ENCODE results near the gene CSAD.
A peak's percentile ranks its signal among the peaks of the same experiment; 100 is the strongest.
"Not testable (repeated sequence)": the region's sequence is repeated elsewhere in the genome, so short reads cannot be mapped to it uniquely, and the experiment has no call there.

Gene CSAD

DNA sequence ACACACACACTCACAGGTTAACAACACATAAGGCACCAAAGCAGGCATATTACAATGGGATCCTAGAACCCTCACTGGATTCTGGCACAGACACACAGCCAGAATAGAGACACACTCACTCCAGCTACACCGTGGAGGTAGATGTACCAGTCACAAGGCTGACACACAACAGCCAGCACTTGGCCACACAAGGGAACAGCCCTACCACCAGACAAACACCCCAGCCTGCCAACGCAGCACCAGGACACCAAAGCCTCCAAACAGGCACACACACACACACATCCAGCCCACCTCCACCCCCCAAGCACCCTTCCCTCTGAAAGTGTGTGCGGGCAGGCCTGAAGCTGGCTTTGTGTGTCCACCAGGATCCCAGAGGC lies 37.2 kb upstream of the CSAD start:
- no peak for DNase-seq

DNA sequence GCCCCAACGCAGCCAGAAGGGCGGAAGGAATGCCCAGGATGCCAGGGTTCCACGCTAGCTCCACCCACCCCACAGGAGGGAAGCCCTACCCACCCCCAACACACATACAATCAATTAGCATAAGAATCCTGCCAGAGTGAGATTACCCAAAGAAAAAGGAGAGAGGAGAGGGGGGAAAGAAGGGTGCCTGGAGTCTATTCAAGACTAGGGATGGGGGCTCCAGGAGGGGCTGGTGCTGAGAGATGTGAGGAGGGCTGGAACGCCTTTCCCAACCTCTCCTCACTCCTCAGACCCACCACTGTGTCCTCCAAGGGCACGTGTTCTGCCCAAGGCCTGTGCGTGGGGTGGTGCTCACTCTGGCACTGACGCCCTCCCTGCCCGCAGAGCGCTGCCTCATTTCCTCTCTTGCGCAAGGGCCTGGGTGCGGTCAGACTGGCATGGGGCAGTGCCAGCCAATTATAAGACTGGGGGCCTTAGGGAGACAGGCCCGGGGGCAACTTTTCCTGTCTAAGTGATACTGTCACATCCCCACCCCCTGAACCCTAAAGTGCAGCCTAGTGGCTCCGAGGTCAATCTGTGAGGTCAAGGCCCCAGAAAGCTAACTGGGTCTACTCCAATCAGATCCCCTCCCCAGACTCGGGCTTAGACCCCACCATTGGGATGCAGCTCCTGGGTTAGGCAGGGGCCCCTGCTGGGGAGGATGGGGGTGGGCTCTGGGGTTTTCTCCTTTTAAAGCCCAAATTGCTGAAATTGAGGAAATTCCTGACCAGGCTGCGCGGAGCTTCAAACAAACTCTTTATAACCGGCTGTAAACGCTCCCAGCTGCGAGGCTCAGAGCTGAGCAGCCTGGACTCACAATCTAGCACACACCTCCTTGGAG lies 36.6 kb upstream of the CSAD start:
- no peak for DNase-seq

DNA sequence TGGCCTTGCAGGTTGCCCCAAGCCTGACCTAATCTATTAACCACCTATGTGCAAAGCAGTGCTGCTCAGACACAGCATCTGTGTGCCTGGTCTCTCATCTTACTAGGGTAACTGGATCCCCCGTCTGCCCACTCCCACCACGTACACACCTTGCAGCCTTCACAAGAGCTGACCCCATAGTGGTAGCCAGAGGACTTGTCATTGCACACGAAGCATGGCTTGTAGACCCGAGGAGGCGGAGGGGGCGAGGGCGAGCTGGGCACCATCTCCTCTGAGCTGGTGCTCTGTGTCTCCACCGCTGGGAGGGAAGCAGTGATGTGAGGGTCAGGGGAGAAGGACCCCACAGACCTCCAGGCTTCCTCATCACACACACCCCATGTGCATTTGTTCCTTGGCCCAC lies 34.8 kb upstream of the CSAD start:
- DNase-seq = no peak

DNA sequence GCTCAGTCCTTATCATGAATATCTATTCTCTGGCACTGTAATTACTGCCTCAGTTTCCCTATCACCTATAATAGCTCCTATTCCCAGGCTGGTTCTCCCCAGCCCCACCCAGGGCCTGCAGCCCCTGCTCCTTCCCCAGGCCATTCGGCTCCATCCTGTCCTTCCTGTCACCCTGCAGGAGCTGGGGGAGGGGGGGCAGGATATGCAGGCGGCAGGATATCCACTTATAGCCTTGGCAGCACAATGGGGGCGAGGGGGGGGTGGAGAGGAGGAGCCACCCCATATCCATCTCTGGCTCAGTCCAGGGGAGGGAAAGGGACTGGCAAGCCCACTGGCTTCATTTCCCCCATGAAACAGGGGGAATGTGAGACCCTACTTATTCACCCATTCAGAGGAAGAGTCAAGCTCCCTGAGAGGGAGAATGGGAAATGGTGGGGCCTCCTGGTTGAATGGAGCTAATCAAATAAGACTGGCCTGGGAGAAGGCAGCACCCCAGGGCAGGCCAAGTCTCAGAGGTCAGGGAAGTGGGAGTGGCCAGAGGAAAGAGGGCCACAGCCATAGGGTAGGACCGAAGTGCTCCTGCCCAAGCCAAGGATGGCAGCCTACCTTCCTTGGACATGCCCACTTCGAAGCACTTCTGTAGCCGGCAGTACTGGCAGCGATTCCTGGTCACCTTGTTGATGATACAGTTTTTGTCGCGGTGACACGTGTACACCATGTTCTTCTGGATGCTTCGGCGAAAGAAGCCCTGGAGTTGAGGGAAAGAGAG lies 34.1 kb upstream of the CSAD start:
- DNase-seq = no peak

DNA sequence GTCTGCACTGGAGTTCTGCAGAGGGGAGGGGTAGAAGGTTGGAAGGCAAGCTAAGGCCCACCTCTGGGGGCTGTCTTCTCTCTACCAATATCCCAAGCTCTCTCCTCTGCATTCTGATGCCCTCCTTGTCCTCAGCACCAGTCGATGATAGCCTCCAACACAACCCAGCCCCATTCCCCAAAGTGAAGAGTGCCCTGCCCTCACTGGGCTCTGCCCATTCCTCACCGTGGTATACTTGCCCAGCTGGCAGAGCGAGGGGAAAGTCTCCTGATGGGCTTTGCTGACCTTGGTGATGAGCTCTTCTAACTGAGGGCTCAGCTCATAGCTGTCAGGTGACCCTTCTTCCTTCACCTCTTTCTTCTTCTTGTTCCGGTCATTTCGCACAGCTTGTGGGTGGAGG lies 33.5 kb upstream of the CSAD start:
- DNase-seq = no peak

DNA sequence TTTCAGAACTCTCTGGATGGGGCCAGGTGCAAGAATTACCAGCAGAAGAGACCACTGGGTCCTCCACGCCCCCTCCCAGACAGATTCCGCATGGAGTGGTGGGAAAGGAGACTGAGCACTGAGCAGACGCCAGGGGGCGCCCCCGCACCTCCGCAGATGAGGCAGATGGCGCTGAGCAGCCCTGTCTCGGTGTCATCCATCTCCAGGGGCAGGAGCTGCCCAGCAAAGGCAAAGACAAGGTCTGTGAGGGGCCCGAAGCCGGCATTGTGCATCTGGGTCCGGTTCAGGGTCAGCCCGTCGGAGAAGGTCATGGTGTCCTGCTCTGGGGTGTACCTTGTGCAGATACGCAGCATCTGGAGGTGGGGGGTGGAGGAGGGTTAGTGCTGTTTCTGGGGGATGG lies 32.6 kb upstream of the CSAD start:
- DNase-seq = peak; percentile 59 to 86 (median 77)

DNA sequence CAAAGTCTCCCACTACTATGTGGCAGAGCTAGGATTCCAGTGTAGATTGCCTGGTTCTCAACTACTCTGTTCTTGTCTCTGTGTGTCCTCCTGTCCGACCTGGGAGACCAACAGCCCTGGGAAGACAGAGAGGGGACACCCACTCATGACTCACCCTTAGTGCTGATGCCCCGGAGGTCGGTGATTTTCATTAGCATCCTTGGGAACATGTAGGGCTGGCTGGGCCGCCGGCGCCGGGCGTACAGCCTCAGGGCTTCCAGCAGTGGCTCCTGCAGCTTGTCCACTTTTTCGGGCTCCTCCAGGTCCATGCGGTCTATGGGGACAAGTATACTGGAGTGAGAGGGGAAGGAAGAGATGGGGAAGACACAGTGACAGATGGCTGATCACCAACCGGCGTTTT lies 32.2 kb upstream of the CSAD start:
- no peak for DNase-seq

DNA sequence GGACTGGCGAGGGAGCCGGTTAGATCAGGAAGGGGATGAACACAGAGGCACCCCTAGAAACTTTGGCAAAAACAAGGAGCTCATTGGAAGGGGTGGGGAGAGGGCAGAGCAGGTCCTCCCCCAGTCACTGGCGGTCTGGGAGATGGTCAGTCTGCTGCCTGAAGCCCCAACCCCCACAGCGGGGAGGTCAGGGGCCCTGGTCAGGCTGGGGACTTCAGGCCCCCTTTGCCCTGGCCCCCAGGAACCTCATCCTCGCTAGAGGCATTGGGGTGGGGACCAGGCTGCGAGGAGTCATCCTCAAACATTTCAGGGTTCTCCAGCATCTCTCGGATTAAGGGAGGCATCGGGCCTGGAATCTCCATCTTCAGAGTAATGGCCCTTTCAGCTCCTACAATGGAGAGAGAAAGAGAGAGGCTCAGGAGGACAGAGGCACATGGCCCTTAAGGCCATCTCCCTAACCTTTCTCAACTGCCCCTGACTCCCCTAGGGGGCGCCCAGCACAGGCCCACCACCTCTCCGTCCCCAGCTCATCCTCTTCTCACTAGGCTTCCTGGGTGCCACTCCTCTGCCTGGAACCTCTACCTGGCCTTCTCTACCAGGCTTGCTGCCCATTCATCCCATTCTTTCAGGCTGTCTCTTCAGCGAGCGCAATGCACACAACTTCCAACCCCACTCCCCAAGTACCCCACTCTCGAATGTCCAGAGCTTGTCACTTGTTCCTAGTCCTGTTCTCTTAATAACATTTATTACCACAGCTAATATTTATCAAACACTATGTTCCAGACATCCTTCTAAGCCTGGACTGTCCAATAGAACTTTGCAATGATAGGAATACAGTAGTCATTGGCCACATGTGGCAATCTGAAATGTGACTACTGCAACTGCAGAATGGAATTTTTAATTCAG lies 31.0 kb upstream of the CSAD start:
- DNase-seq = no peak

DNA sequence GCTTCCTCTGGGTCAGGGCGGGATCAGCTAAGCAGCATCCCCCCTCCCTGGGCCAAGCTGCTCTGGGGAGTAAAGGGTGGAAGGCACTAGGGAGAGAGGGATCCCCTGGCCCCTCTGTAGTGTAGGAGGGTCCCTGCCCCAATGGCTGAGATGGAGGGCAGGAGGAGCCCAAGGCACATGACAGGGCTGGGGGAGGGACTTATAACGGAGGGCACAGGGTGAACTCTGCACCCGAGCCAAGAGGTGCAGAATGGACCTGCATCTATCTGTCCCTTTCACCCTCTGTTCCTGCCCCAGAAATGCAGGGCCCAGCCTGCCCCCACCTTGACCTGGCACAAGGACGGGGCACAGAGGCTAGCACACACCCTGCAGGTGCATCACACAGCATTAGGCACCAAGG lies 30.1 kb upstream of the CSAD start:
- DNase-seq = no peak

DNA sequence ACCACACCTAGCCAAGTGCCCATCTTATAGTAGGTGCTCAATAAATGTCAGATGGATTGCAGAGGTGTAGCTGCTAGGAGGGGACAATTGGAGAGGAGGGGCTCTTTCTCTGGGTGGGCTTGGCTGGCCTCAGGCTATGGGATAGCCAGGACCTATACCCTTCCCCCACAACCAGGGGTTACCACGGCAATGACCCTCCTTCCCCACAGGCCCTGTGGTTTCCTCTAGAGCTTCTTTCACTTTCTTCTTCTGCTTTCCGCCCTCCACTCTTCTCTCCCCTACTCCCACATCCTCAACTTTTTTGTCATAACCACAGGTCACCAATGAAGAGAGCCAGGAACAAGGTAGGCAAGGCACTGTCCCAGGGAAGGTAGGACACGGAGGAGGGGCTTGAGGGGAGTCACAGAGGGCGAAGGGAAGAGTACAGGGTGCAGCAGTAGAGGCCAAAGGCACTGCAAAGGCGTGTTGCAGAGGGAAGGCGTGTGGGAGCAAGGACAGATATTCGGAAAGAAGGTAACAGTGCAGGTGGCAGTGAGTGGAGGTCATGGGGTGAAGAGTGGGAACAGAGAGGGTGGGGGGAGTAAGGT lies 28.2 kb upstream of the CSAD start:
- DNase-seq = peak in 1 of 6 experiments; percentile 14

DNA sequence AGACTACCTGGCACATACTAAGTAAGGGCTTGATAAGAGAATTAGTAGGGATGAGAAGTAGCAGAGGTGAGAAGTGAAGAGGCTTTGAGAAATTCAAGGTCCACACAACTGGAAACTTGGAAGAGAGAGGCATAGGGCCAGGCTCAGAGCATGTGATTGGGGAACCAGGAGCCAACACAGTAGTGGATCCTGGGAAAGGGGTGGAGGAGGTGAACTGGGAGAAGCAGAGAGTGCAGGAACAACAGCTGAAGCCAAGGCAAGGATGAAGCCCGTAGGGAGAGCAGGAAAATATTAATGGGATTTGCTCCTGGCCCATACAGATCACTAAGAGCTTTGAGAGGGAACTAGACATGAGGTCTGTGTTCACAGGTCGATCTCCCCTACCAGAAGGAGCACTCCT lies 27.7 kb upstream of the CSAD start:
- no peak for DNase-seq

DNA sequence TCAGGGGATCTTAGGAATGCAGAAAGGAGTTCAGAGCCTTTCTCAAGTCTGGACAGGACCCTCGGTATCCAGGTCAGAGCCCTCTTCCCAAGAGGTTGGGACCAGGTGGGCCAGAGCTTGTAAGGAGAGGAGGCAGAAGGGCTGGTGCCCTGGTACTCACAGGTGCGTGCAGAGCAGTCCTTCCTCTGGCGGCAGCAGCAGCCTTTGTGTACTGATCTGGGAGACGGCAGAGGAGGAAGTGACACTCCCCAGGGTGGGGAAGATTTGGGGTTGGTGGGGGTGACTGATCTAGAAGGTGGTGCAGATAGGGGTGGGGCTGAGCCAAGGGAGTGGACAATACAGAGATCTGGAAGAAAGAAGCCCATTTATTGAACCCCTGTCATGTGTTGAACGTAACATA lies 26.3 kb upstream of the CSAD start, which contains the start of gene ITGB7:
Gene ITGB7 (minus strand): TSS at position 210 of the 400 bp plus-strand sequence. CDS start 6,808 bp downstream, outside the sequence.
- DNase-seq = peak; percentile 47 to 61 (median 57)

DNA sequence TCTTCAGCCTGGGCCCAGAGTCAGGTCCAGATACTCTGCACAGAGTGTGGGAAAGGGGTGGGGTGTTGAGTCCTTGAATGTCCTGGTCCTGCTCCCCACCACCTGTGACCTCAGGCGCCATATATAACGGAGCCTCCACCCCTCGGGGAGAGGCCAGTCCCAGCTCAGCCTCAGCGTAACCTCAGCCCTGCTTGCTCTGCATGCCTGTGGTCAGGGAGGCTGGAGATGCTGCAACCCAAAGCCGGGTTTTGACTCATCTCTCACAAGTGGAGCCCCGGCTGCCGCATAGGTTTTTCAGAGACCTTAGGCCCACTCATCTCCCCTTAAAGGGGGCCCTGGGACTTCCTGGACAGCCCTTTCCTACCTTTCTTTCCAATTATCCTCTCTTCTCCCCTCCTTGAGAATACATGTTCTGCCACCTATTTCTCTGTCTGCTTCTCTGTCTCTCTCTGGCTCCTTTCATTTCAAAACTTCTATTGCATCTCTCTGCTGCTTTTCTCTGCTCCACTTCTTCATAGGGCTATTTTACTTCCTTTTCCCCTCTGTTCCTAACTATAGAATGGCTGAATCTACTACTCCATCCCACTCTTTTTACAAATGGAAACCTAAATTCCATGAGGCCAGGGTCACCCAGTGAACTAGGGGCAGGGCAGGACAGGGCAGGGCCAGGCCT lies 25.2 kb upstream of the CSAD start:
- no peak for DNase-seq

DNA sequence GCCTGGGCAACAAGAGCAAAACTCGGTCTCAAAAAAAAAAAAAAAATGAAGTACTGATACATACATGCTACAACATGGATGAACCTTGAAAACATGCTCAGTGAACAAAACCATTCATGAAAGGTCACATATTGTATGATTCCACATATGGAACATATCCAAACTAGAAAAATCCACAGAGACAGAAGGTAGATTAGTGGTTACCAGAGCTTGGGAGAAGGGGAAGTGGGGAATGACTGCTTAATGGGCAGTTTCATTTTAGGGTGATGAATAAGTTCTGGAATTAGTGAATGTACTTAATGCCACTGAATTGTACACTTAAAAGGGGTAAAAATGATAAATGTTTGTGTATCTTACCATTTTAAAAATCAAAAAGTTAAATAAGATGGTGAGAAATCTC lies 23.6 kb upstream of the CSAD start:
- no peak for DNase-seq

DNA sequence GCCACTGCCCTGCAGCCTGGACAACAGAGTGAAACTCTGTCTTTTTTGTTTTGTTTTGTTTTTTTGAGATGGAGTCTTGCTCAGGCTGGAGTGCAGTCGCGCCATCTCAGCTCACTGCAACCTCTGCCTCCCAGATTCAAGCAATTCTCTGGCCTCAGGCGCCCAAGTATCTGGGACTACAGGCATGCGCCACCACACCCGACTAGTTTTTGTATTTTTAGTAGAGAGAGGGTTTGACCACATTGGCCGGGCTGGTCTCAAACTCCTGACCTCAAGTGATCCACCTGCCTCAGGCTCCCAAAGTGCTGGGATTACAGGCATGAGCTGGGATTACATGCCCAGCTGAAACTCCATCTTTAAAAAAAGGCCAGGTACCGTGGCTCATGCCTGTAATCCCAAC lies 21.6 kb upstream of the CSAD start:
- not testable (repeated sequence) for DNase-seq

DNA sequence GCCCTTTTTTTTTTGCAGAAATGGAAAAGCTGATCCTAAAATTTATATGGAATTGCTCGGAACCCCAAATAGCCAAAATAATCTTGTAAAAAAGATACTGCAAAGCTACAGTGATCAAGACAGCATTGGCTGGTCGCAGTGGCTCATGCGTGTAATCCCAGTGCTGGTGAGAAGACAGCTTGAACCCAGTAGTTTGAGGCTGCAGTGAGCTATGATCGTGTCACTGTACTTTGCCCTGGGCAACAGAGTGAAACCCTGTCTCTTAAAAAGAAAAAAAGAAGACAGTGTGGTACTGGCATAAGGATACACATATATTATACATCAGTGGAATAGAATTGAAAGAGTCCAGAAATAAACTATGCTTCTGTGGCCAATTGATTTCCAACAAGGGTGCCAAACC lies 20.9 kb upstream of the CSAD start:
- no peak for DNase-seq

DNA sequence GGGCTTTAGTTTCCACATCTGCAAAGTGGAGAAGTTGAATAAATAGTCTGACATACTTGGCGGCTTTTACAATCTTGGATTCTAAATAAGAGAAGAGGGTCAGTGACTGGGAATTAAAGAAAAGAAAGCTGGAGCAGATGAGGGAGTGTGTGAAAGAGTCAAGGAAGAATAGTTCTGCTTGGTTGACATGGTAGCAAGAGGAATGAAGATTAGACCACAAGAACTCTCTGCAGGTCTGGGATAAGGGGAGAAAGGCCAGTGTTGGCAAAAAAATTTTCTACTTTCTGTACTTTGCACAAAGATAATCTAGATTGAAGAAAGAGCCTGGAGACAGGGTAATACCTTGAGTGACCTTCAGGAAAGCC lies 20.4 kb upstream of the CSAD start:
- DNase-seq = peak in 1 of 6 experiments; percentile 36

DNA sequence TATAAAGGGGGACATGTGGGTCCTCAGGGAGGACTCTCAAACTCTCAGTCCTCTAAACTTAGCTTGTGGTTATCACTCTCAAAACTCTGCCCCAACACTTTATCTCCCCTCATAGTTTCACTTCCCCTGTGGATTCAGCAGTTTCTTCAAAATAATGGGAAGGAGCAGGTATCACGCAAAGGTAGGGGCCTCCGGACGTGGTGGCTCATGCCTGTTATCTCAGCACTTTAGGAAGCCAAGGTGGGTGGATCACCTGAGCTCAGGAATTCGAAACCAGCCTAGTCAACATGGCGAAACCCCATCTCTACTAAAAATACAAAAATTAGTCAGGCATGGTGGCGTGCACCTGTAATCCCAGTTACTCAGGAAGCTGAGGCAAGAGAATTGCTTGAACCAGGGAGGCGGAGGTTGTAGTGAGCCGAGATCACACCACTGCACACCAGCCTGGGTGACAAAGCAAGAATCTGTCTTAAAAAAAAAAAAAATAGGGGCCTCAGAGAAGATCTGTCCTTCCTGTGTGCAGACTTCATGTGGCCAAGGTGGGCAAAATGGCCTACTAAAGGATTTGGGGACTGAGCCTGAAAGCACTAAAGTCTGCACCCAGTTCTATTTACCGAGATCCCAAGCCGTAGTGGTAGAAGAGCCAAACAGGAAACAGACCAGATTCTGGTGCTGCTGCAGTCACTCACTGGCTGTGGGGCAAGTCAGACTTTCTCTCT lies 19.9 kb upstream of the CSAD start:
- peak in 3 of 6 experiments; percentile 17 to 60 (median 35) for DNase-seq

DNA sequence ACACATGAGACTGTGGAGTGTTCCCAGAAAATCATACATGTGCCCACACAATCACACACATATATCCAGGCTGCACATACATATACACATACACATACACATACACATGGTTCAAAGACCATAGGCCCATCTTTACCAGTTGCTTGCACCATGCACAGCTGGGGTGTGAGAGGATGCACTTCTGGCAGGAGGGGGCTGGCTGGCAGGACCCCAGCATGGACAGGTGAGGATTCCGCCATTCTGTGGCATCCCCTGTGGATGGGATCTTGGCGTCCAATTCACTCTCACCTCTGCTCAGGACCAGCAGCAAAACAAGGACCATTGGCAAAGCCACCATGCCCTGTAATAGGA lies 19.4 kb upstream of the CSAD start:
- no peak for DNase-seq

DNA sequence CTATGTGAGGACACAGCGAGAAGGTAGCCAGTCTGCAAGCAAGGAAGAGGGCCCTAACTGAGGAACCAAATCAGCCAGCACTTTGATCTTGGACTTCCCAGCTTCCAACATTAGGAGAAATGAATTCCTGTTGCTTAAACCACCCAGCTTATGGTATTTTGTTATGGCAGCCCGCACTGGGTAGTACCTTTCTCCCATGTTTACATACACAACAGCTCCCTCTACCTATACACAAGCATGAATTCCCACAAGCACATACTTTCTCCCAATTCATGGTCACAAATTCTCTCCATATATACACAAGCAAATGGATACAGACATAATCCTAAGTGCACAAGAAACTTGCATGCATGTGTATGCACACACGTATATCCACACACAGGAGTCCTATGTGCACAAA lies 19.0 kb upstream of the CSAD start:
- DNase-seq = no peak

DNA sequence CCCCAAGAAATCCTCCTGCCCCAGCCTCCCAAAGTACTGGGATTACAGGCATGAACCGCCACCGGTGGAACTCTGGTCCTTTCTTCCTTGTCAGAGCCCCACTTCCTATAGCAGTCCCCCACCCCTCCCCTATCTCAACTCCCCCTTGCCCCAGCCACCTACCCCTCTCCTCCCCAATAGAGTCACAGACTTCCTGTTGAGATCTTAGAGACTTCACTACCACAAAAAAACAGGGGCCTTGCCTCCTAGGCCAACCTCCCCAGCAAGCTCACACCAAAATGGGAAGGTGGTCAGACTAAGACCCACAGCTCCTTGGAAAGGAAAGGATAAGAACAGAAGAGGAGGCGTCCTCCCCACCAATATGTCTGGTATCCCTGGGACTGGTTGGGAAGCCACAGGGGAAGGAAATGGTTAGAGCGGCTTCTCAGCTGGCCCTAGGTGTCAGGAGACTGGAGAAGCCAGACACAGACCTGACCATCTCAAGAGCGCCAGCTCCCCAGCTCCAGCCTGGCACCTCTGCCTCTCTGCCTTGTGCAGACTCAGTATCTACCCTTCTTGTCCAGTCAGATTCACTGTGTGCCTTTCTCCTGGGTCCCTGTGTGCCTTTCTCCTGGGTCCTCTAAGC lies 17.9 kb upstream of the CSAD start:
- DNase-seq = peak in 5 of 6 experiments; percentile 18 to 56 (median 48)
